T follicular helper cell (primary cell): Measurements from ENCODE around the gene VSIG4.
A peak's percentile ranks its signal among the peaks of the same experiment; 100 is the strongest.
"Not testable (repeated sequence)": the region's sequence is repeated elsewhere in the genome, so short reads cannot be mapped to it uniquely, and the experiment has no call there.

ENCODE experiments used
- DNase-seq: peaks from one replicate; pipeline ENCODE4 v3.0.0-alpha.2; 2020; ENCODE audit warnings: low read depth
- total RNA-seq, 2 experiments: gene quantifications; one replicate each; lab custom pipeline; 2026; lab: John Stamatoyannopoulos, UW

The VSIG4 gene
- total RNA-seq, result 0 to 0.04 reads per million in 2 experiments

DNA sequence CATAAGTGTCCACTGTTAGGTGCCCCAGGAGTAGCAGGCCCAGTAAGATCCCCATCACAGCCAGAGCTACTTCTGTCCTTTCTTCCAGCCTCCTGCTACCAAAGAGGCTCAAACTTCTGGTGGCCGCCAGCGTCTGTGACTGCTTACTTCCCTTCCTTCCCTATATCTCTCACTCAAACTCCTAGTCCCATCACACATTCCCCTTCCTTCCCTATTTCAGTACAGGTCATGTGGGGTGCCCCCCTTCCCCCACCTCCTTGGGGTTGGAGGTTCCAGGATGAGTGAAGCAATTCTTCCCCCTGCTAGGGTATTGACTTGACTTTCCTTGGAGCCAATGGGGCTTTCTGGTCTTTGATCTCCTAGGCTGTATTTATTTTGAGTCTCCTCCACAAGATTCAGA lies at the start of gene VSIG4:
TSS of gene VSIG4 (minus strand) at position 137 of the 400 bp plus-strand sequence. CDS start at position 55, 82 bp downstream.
- DNase-seq, result no peak

- DNase-seq, result no peak
Observed at GRCh38 chrX:66076801-66077200, 36.9 kb upstream of the VSIG4 start.

DNA sequence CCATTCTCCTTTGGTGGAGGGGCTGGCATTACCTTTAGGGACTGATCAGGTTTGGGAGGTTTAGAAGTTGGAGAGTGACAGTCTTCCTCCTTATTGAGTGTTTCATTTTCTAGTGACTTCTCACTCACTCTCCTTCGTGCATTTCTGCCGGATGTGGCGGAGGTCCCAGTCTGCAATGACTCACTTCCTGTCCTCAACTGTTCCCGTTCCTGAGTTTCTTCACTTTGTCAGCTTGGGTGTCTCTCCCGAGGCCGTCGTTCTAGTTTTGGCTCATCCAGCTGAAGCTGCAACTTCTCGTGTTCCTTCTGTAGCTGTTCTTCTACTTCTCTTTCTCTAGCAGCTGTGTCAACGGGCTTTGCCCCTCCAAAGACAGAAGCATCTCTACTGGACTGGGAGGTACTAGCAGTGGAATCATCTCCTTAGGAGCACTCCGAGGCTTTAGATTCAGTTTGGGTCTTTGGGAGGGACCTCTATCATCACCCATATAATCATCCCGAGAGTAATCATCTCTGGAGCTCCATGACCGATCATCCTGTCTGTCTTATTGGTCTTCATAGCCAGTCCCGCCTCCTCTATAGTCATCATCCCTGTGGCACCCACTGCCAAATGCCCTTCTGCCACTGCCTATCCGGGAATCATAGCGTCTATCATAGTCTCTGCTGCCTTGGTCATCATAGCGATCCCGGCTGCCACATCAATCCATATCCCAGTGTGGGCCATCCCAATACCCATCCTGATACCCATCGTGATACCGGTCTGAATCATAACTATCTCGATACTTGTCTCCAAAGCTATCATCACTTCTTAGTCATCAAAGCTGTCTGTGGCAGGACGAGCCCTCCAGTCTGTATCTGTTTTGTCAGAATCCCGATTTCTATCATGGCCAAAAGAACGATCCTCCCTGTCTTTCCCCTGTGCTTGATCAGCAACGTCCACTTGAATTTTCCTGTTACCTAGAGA lies 35.3 kb upstream of the VSIG4 start:
- peak; percentile 9 for DNase-seq

DNA sequence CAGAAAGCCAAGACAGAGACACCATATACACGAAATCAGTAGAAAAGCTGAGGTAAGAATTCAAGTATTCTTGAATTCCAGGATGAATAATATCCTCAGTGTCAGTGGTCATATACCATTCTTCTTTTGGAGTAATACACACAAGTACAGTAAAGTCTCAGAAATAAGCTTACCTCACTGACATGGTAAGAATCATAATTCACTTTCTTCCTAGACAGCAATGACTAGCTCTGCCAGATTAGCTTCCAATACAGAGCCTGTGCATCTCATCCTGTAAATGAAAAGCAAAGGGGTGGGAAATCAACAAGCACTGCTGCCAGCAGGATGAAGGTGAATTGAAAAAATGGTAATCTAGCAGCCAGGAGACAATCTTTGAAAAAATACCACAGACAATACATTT lies 31.2 kb upstream of the VSIG4 start:
- DNase-seq, result no peak

DNA sequence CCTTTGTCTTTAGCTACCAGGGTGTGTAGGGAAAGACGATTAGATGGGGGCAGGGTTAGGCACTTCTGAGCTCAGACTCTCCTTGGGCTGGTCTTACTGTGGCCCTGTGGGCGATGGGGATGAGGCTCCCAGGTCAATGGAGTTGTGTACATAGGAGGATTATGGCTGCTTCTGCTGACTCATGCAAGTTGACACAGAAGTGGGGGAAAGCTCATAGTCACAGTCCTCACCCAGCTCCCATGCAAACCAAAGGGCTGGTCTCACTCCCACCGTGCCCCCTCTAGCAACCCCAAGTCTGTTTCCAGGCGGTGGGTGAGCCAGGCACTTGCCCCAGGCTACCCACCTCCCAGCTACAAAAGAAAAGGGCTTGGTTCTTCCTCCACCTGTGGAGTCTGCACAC lies 24.4 kb upstream of the VSIG4 start:
- no peak for DNase-seq

- not testable (repeated sequence) for DNase-seq
Observed at GRCh38 chrX:66057019-66057418, 17.1 kb upstream of the VSIG4 start.

GRCh38 chrX:66054978-66055377 lies 15.1 kb upstream of the VSIG4 start:
- DNase-seq, result no peak

- DNase-seq, result no peak
Observed at GRCh38 chrX:66053414-66053813, 13.5 kb upstream of the VSIG4 start.

DNA sequence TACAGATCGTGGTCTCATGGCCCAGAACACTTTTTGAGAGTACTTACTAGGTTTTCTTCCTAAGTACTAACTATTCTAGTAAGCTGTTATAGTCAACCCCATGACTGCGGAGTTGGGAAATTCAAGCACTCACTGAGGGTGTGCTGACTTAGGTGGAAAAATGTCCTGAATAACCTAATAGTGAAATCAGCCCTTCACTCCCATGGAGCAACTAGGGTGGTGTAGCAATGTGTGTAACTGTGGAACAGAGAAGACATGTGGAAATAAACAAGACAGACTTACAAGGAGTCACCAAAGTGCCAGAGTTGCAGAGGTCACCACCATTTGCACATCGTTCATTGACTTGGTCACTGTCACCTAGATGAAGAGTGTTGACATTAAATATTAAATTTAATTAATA lies 12.1 kb upstream of the VSIG4 start:
- DNase-seq, result no peak

GRCh38 chrX:66050140-66050569 lies 10.3 kb upstream of the VSIG4 start:
- no peak for DNase-seq

- DNase-seq, result no peak
Observed at GRCh38 chrX:66049056-66049455, 9.2 kb upstream of the VSIG4 start.

GRCh38 chrX:66046612-66047235 lies 6.8 kb upstream of the VSIG4 start:
- DNase-seq, result no peak

DNA sequence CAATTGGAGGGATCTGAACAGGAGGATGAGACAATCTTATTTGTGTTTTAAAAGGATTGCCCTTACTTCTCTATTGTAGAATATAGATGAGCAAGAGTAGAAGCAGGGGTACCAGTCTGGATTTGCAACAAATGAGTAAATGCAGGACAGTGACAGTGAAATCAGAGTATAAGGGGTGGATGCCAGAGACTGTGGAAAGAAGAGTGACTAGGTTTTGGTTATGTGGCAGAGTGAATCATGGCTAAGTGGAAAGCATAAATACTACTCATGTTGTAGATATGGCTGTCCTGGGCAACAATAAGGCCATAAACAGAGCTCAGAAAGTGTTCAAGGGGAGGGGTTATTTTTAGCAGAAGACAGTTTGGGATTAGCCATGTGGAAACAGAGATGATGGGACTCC lies 6.0 kb upstream of the VSIG4 start:
- no peak for DNase-seq

DNA sequence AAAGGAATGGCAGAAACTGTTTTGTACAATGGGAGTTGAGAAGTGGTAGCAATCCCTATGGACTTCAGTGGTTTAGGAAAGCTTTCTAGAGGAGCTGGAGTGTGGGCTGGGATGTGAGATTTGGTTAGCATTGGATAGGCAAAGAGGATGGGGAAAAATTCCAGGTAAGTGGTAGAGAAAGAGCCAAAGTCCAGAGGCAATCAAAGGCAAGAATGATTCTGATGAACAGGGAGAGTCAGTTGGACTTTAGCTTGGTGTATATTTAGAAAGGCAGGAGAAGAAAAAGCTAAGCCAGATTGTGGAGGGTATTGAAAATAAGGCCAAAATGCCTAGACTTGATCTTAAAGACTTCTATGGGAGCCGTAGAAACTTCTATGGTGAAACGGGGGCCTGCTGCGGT lies 3.7 kb upstream of the VSIG4 start:
- no peak for DNase-seq

- no peak for DNase-seq
Observed at GRCh38 chrX:66042307-66043077, 2.6 kb upstream of the VSIG4 start.

DNA sequence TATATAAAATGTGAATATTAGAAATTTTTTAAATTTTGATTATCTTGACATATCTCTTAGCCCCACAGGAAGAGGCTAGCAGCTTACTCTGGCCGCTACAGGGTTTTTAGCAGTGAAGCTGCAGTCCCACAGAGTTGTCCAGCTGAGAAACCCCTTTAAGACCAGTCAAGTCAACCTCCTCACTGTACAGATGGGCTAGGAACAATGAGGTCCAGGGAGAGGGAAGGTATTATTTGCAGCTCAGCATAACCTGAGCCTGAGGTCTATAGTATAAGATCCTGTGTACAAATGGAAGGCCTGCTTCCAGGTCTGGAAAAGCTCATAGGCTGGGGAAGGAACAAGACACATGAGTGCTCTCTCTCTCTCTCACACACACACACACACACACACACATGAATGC lies 1.8 kb downstream of the VSIG4 start:
- no peak for DNase-seq

DNA sequence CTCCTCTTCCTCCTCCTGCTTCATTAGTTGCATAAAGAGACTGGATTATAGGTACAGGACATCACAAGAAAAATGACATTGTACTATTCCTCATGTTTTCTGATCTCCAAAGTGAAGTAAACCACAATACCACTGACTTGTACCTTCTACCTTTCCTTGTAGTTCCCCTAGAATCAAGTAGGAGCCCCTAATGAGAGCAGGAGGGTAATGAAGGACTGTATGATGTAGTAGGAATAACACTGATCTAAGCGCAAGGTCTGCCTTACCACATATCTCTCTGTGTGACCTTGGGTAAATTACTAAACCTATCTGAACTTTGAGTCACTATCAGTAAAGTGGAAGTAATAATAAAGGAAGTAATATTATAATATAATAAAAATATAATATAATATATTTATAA lies 3.6 kb downstream of the VSIG4 start:
- no peak for DNase-seq

DNA sequence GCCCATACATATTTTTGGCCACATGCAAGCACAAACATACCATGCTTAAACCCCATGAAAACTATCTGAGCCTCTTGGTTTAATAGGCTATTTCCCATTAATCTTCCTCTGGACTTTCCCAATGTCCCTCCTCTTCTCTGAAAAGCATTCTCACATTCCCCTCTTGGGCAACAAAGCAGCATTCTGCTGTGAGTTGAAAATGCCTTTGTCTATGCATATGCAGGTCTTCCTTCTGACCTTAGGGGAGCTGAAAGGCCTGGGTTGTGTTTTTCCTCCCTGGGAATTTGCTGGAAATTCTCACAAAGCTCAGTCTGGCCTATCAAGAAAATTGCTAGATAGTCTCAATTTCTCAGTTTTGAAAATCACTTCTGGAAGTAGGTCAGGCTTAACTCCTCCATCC lies 4.2 kb downstream of the VSIG4 start:
- DNase-seq, result no peak

GRCh38 chrX:66030505-66031317 lies 9.2 kb downstream of the VSIG4 start:
- DNase-seq, result no peak

GRCh38 chrX:66028936-66029335 lies 10.9 kb downstream of the VSIG4 start:
- no peak for DNase-seq

GRCh38 chrX:66024570-66024969 lies 15.3 kb downstream of the VSIG4 start:
- no peak for DNase-seq

DNA sequence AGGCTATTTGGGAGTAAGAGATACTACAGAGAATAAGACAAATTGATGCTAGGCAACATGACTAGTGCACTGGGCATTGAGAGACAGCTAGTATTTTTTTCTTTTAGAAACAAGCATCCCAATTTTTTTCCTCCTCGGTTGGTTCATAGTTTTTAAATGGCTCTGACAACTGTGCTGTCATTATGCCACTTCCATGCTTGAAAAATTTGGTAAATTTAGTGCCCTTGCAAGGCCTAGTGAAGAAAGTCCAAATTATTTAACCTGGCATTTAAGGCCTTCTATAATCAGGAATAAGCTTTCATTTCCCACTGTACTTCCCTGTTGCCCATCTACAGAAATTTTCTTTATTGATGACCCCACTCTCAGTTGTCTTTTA lies 15.8 kb downstream of the VSIG4 start:
- DNase-seq, result no peak
